OCI-LY1 (cell line): ENCODE measurements around the gene DOK5.

Experiments used
- EZH2 ChIP-seq: fragments of 200-600 bp; sonication (generic), shearing (Covaris generic); IDR thresholded peaks from 2 replicates; pipeline ENCODE4 v1.8.0; 2017; ENCODE audit warnings: borderline replicate concordance, mixed run types, mild to moderate bottlenecking, antibody characterized with exemption, low read length, moderate library complexity, mixed read lengths
- TF ChIP-seq, protein P1 (sequence below): fragments of 200-600 bp; sonication (generic), shearing (Covaris generic); IDR thresholded peaks from 2 replicates; pipeline ENCODE4 v1.5.1; 2017; ENCODE audit warnings: mild to moderate bottlenecking, antibody characterized with exemption, low read length, moderate library complexity, mixed read lengths

DNA sequence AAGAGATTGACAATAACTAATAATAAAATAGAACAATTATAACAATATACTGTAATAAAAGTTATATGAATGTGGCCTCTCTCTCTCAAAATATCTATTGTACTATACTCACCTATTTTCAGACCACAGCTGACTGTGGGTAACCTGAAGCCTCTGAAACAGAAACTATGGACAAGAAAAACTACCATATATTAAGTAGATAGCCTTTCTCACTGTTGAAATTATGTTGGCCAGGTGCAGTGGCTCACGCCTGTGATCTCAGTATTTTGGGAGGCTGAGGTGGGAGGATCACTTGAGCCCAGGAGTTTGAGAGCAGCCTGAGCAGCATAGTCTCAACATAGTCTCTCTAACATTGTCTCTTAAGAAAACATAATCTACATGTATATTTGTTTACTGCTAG, 89.9 kb downstream of the DOK5 start:
- TF ChIP-seq, protein P1, sequence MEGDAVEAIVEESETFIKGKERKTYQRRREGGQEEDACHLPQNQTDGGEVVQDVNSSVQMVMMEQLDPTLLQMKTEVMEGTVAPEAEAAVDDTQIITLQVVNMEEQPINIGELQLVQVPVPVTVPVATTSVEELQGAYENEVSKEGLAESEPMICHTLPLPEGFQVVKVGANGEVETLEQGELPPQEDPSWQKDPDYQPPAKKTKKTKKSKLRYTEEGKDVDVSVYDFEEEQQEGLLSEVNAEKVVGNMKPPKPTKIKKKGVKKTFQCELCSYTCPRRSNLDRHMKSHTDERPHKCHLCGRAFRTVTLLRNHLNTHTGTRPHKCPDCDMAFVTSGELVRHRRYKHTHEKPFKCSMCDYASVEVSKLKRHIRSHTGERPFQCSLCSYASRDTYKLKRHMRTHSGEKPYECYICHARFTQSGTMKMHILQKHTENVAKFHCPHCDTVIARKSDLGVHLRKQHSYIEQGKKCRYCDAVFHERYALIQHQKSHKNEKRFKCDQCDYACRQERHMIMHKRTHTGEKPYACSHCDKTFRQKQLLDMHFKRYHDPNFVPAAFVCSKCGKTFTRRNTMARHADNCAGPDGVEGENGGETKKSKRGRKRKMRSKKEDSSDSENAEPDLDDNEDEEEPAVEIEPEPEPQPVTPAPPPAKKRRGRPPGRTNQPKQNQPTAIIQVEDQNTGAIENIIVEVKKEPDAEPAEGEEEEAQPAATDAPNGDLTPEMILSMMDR: no peak
- no peak for TF ChIP-seq EZH2
